HG03558 (cell line): ENCODE data around the gene DLL4.

Source experiments
- ATAC-seq: cut with Tn5 transposase; IDR thresholded peaks from one replicate; pipeline ENCODE4 v1.9.1; 2021; ENCODE audit warnings: moderate number of reproducible peaks; ENCODE audit not compliant: unreplicated experiment; ENCODE audit errors: extremely low read depth

DLL4 gene

DNA sequence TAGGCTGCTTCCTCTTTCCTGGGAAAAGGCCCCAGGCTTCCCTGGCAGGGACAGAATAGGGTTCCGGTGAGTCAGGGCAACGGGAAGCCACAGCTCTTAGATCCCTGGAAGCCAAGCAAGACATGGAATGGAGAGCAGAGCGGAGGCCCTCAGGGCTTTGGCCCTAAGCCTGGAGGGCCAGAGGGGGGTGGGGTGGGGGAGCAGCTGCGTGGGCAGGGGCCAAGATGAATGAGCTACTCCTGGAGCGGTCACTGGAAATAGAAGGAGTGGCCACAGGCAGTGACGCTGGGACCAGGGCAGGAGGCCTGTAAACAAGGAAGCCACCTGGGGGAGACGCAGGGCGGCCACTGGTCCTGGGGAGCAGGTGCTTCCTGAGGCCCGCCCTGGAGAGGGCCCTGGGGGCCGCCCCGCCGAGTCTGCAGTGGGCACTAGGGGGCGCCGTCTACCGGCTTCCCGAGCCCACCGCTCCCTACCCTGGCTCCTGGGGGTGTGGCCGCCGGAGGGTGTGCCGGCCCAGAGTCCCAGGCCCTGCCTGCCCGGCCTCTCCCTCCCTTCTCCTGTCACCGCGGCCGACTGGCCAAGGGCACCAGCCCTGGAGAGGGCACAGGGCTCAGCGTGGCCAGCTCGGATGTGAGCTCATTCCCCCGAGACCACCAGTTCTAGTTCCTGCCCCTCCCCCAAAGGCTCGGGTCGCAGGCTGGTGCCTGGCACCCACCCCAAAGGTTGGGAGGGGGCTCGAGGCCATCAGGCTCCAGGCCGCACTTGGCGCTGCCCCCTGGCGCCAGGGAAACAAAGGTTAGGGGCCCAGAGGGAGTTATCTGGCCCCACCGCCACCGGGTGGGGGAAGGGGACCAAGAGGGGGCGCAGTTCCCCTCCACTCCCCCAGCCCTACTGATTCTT, 22.8 kb upstream of the DLL4 start:
- ATAC-seq, result no peak

DNA sequence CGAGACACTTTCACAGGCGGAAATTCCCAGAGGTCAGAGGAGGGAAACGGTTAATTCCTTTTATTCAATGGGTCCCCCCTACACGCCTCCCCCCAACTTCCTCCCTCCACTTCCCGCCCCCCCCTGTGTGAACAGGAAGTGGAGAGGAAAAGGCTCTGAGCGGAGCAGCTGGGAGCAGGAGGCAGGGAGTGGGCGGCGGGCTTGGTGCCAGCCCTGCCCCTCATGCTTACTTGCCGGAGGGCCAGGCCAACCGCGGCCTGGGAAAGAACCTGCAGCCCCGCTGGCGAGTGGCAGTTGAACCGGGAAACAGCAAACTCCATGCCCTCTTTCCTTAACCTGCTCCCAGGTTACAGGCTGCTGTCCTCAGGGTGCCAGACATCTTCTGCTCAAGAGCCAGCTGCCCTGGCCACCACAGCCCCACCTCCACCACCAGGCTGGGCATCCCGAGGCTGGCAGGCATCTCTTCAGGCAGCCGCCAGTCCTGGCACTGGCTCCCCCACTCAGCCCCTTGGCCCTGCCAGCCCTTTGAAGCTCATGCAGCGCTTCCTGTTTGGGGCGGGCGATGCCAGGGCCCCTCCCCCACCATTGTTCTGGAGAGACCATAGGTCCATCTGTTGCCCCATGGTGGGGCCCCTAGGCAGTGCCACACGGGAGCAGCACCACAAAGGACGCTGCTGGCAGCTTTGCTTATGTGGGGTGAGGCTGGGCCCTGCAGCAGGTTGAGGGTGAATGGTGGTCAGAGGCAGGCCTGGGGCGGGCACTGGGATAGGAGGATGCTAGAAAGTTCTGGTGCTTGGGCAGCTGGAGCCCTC, 21.9 kb upstream of the DLL4 start:
- no peak for ATAC-seq

DNA sequence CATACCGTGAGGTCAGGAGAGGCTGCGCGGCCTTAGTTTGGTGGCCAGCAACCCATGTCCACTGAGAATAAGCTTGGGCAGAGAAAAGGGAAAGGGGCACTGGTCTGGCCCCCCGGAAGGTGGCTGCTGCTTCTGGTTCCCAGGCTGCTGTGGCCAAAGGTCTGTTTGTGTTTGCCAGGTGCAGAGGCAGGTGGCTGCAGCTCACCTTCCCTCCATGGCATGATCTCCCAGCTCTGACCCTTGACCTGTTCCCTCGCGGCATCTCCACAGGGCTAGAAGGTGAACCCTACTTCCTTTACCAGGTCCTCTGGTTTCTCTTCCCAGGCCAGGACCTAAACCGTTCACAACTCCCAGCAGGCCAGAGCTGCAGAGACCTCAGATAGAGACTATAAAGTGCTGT, 21.0 kb upstream of the DLL4 start:
- ATAC-seq, result no peak

DNA sequence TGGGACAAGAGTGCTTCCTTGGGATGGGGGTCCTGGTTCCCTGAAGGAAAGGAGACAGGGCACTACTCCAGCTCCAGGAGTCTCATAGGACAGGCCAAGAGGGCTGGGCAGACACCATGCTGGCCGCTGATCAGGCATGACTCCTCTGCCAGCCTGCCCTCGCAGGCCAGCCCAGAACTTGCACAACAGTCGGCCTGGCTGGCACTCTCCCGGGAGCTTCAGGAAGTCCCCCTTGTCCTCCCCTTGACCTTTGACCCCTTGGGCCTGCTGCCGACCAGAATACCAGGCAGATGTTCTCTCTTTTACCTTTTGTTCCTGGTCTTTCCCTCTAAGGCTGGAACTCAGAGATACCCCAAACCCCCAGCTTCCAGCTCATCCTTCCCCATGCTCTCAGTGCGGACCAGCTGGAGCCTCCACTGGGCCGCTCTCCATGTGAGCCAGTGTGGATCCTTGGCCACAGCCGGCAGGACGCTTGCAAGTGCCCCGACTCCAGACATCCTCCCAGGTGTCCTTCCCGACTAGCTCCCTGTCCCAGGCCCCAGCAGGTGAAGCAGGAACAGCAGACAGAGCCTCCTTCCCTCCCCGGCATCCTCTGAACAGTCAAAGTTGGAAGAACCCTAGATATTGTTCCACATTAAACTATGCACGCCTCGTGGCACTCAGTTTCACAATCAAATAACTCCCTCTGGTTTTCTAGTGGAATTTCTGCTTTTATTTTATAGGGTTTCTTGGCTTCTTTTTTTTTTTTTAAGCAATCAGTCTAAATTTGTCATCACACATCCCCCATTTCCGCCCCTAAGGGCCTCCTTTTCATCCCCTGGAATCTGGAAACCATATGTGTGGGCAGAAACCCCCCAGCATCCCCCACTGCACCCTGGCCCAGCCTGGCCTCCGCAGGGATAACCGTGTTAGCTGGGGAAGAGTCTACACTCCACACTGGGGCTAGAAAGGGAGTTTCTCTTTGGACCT, 19.2 kb upstream of the DLL4 start:
- no peak for ATAC-seq

DNA sequence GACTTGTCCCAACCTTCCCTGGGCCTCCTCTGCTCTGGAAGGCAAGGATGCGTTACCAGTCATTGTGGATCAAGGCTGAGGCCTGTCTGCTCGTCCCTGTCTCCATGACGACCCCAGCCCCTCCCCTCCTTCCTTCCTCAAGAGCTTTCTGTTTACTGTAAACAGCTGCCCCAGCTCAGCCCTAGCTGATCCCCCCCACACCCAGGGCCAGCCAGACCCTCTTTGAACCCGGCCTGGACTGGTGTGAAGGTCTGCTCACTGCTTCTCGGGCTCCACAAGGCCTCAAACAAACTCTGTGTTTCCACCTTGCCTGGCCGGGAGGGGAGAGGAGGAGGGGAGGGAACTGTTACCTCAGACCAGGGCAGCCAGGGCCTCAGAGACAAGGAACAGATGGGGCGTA, 18.0 kb upstream of the DLL4 start:
- no peak for ATAC-seq

DNA sequence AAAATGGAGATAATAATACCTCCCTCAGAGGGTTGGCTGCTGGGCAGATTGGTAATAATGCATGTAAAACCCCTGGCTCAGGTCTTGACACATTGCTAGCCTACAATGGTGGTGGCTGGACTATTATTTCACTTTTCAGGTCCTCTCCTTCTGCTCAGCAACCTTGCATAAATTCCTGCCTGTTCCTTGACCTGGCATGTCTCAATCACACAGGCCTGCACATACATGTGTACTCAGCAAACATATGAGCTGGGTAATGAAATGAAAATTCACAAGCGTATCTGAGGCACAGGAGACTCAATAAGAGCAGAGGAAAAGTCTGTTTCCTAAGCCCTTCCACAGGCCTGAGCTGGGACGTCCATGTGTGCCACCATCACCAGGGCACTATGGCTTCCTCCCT, 17.4 kb upstream of the DLL4 start:
- no peak for ATAC-seq

DNA sequence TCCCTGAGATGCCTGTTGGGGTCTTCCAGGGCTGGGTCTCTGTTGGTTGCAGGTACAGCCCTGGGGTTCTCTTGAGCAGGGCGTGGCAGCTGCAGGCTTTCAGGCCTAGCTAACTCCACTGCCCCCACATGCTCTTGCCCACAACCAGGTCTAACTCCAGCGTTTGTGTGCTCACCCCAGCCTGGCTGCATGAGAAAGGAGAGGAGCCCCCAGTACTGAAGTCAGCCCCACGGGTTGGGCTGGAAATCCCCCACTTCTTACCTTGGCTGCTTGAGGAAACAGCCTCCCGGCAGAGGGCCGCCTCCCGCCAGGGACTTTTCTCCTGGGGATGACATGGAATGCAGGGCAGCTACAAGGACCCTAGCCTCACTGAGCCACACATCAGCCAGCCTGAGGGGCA, 16.7 kb upstream of the DLL4 start:
- no peak for ATAC-seq

DNA sequence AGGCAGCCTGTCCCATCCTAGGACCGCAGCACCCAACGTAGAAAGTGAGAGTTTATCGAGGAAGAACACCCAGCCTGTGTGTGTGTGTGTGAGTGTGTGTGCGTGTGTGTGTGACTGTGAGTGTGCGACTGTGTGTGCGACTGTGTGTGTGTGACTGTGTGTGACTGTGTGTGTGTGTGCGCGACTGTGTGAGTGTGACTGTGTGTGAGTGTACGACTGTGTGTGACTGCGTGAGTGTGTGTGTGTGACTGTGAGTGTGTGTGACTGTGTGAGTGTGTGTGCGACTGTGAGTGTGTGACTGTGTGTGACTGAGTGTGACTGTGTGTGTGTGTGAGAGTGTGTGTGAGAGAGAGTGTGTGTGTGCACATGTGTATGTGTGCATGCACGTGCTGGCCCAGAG, 15.1 kb upstream of the DLL4 start:
- ATAC-seq, result no peak

DNA sequence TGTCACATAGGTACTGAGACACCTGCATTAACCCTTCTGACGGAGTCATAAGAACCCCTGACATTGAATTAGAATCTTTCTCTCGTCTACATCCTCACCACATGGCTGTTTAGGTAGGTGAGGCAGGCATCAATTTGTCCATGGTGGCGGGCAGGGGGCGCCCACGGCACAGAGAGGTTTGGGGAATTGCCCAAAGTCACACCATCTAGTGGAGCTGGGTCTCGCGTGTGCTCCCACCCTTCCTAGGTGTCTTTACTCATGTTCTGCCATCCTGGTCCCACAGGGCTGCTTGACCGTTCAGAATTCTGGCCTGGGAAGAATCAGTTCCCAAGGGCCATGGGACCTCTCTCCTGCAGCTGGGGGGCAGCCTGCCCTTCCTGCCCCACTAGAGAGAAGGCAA, 14.7 kb upstream of the DLL4 start:
- ATAC-seq, result no peak

DNA sequence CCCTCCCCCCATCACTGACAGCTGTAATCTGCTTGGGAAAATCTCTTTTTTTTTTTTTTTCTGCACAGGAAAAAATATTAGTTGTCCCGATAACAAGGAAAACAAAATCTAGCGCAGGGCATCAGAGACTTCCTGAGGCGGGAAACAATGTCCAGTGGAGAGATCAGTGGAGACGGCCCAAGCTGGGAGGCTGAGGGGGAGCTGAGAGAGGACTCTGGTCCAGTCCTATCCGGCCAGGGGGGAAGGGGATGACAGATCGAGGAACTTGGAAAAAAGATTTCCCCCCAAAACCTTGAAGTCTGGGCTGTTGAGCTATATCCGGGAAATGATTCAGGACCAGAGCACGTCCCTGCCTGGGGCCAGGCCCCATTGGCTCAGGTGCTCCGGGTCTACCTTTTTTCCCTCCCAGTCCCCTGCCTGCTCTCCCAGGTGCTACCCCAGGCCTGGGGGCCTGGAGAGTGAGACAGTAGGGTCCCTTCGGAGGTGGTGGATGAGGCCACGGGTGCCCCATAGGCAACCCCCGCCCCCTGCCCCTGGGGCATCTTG, 14.0 kb upstream of the DLL4 start:
- no peak for ATAC-seq

DNA sequence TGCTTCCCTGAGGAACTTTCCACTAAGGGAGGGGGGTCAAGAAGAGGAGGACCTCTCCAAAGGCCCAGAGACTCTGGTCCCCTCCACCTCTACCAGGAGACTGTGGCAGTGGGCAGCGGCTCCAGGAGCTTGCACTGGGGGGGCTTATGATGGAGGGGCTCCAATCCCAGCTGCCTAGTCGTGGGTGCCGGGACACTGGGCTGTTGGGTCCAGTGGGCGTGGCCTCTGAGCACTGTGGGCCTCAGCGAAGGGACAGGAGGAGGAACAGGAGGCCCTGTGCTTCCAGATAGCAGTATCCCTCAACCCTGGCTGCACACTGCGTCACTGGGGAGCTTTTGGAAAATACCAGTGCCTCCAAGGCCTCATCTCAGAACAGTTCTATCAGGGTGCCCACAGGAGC, 13.5 kb upstream of the DLL4 start:
- ATAC-seq, result no peak

DNA sequence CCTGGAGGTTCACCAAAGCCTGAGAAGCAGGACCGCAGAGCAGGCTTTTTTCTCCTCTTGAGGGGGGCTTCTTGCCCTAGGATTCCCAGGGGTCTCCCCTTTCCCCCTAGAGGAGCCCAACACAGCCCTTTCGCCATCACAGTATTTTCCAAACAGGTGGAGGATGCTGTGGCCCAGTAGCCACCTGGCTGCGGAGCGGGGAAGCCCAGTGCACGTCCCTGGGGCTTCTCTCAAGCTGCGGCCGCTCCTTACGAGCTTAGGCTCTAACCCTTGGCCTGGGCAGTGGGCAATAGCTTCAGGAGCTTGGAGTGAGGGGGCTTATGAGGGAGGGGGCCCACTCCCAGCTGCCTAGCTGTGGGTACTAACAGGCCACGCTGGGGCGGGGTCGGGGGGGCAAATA, 11.6 kb upstream of the DLL4 start:
- ATAC-seq, result no peak

DNA sequence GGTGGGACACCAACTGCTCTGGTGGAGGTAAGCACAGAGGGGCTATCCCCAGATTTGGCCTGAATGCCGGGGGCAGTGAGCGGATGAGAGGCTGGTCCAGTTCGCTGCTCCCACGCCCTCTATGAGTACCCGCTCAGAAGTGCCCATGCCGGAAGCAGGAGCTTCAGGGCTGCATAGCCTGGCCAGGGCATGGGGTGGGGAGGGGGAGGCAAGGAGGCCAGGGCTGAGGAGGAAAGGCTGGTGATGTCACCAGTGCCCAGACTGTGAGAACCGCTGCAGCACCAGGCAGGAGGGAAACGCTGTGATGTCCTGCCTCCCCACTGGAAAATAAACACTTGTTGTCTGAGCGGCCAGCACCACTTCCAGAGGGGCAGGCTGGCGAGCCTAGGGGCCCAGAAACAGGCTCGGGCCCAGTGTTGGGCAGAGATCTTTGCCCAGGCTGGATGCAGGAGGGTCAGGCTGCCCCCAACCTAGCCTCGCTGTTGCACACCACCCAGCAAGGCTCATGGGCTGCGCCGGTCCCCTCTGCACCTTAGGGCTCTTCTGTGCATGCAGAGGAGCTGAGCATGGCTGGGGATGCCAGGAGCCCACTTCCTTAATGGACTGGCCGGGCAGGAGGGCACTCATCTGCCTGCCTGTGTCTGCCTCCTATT, 10.9 kb upstream of the DLL4 start:
- ATAC-seq, result no peak

DNA sequence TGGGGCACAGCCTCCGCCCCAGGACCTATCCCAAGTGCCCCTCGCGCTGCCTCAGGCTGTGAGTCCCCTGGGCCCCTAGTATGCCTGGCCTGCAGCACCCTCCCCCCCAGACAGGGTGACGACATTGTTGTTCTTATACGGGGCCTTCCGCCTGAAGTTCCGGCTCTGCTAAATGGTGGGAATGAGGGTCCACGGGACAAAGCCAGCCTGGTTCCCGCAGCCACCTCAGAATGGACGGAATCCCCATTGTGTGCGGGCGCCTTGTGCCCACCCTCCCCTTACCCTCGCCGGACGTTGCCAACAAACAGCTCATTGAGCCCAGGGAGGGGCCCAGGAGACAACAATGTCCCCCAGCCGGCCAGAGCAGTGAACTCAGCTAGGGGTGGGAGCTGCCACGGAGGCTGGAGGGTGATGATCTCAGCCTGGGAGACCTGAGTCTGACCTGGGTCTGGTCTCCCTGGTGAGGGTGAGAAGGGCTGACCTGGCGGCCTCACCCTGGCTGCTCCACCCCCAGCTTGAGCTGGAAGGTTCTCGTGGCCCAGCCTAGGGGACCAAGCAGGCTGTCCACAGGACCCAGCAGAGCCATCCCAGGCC, 10.2 kb upstream of the DLL4 start:
- no peak for ATAC-seq

DNA sequence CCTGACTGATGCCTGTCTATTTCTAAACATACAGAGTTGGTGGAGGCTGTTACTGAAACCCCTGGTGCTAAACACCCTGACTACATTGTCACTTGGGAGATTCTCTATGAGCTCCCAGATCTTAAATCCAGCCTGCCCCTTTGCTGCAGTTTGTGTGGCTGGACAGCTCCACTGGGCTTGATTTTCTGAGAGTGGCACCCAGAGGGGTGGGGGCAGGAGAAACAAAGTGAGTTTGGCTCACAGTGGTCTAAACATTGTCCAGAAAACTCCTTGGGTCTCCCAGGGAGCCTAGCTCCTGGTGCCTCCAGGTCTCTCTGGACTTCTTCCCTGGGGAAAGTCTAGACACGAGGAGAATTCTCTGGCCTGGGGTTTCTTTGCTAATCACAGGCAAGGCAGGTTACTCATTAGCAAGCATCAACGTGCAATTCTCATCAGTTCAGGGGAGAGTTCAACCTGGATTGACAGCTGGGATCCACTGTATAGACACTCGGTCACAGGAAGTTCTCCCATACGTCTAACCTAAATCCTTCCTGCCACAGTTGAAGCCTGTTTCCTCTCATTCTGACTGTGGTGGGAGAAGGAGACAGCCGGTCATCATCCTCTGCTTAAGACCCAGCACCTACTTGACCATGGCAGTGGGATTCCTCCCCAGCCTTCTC, 7.1 kb upstream of the DLL4 start:
- no peak for ATAC-seq

DNA sequence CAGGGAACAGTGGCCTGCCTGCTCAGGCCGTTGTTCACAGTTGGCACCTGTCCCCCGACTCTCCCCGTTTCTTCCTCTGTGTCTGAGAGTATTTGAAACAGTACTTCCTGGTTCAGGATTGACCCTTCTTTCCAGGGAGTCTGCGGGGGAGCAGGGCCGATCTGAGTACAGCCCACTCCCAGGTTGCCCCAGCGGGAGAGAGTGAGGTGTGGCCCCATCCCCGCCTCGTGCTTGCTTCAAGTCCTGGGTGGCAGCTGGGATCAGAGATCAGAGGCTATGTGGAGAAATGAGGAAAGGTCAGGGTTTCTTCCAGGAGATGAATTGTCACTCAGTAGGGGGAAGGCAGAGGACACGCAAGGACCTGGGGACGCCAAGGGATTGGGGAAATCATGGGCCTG, 6.5 kb upstream of the DLL4 start:
- ATAC-seq, result no peak

DNA sequence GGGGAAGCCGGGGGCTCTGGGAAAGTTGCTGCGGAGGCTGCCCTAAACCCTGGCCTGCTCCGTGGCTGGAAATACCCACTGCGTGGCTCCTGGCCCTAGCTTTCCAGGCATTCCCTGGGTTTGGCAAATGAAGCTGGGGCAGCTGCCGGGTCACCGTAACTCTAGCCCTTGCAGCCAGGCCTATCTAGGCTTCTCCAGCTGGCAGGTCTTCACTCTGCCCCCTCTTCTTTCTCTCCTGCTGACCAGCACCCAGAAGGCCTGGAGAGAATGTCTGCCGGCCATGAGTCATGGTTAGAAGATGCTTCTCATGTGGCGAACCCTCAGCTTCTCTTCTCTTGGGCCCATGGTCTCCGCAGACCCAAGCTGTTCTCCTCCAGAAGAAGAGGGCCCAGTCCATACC, 5.6 kb upstream of the DLL4 start:
- ATAC-seq, result no peak

DNA sequence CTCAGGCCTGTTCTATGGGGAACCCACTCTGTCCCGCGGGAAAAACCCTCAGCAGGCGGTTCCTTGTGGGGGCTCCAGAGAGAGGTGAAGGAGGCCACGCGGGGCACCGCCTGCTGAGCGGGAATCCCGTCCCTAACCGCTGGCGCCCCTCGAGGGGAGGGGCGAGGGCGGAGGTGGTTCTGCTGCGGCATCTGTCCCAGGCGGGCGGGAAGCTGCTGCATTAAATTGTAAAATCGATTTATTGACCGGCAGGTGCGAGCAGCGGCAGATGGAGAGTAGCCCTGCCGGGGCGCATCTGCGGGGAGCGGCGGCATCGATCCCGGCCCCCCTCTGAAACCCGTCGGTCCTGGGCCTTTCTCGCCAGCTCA, 3.7 kb upstream of the DLL4 start:
- no peak for ATAC-seq
